Stomach smooth muscle (tissue), 2 donors: Measurements from ENCODE around the gene PTPRK.

ENCODE experiments used
- H3K27ac ChIP-seq: one replicate; pipeline ENCODE4 v1.7.0; 2013; ENCODE audit warnings: mild to moderate bottlenecking, low read length, inconsistent platforms
- H3K27me3 ChIP-seq, 2 donors: one replicate each; pipeline ENCODE4 v1.7.0; 2013; ENCODE audit warnings: low read length in 2 of 2; ENCODE audit not compliant: insufficient read depth in 2 of 2, control insufficient read depth in 1 of 2
- H3K36me3 ChIP-seq, 2 donors: one replicate each; pipeline ENCODE4 v1.7.0; 2013; ENCODE audit warnings: low read length in 2 of 2; ENCODE audit not compliant: control insufficient read depth in 2 of 2, insufficient read depth in 2 of 2
- H3K4me1 ChIP-seq: one replicate; pipeline ENCODE4 v1.7.0; 2013; ENCODE audit warnings: low read length; ENCODE audit not compliant: control insufficient read depth, insufficient read depth
- H3K4me3 ChIP-seq, 2 donors: one replicate each; pipeline ENCODE4 v1.7.0; 2013; ENCODE audit warnings: low read length in 2 of 2
- H3K9ac ChIP-seq, 2 donors: one replicate each; pipeline ENCODE4 v1.7.0; 2013; ENCODE audit warnings: low read length in 2 of 2, mild to moderate bottlenecking in 1 of 2
- H3K9me3 ChIP-seq, 2 donors: one replicate each; pipeline ENCODE4 v1.7.0; 2013; ENCODE audit warnings: low read length in 2 of 2; ENCODE audit not compliant: control insufficient read depth in 2 of 2
- donor health status: healthy.
- donor health status: Pancreatic carcinoma.

PTPRK gene

DNA sequence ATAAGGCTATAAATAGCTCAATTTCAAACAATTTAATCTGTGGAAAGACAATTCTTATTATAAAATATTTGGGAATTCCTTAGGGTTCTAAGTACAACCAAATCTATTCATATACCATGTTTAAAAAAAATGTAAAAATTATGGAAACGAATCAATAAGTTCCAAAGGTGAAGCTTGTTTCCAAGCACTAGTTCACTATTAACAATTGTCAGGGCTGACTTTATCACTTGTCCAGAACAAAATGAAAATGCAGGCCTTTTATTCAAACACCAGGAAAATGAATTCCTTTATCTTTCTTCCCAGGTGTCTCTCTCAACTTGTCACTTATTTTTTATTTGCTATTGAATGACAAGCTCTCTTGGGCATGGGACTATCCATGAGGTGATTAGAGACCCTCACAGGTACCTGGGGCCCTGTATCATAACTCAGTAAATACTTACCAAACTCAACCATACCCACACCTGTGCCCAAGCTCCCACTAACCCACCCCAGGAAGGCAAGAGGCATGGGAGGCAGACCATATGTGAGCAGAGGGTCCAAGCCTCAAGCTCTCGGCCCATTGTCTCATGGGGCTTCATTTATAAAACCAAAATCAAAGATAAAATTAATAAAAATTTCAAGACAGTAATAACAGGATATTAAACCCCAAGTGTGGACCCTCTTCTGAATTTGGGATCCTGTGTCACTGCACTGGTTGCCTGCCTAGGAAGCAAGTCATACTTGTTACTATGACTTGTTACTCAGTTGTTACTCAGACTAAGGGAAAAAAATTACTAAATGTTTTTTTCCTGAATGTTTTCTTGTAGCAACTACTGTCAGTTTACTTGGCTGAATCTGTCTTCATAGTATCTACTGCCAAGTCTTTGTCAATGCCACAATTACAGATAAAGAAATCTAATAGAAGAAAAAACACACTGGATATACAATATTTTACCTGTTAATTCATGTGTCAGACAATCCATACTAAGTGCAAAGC is 54.7 kb downstream of the PTPRK start:
- Histone ChIP-seq H3K27ac (no peak overlapping the region), H3K9ac (no peak overlapping the region), H3K36me3 (no peaks in the 10 kb centered on the region), H3K9me3 (no peaks in the 10 kb centered on the region), H3K4me1 (no peaks in the 10 kb centered on the region), H3K4me3 (no peak overlapping the region), H3K27me3 (no peaks in the 10 kb centered on the region)

DNA sequence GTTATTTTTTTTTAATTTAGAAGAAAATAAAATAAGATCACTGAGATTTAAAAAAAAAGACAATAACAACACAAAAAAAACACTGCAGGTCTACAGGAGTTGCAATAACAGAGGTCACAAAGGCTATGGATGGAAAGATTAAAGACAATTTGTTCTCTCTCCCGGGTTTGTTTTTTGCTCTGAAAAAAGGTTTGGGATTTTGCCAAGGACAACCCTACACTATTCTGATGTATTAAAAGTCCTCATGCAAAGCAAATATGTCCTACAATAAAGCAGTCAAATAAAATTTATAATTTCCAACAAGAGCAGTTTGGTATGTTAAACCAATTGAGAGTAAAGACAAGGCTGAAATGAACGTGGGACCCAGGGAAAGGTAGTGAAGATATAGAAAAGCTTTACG is 55.6 kb downstream of the PTPRK start:
- Histone ChIP-seq H3K27me3 (no peaks in the 10 kb centered on the region), H3K9ac (no peak overlapping the region), H3K4me1 (no peaks in the 10 kb centered on the region), H3K4me3 (no peak overlapping the region), H3K36me3 (no peaks in the 10 kb centered on the region), H3K9me3 (no peaks in the 10 kb centered on the region), H3K27ac (no peak overlapping the region)

DNA sequence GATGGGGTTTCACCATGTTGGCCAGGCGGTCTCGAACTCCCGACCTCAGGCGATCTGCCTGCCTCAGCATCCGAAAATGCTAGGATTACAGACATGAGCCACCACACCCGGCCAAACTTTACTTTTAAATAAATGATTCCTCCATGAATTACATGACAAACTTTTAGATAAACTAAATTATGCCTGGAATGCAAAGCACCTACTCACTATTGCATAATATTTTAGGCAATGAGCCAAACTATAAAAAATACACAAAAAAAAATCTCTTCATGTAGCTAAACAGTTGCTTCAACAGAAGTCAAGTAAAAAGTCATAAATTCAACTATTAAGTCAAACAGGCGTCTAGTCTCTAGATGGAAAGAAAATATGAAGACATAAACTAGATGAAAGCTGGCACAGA is 56.5 kb downstream of the PTPRK start:
- H3K9me3 ChIP-seq = no peaks in the 10 kb centered on the region
- no peaks in the 10 kb centered on the region for H3K4me1 ChIP-seq
- H3K27ac ChIP-seq = no peak overlapping the region
- no peaks in the 10 kb centered on the region for H3K27me3 ChIP-seq
- no peaks in the 10 kb centered on the region for H3K36me3 ChIP-seq
- no peak overlapping the region for H3K9ac ChIP-seq
- H3K4me3 ChIP-seq = no peak overlapping the region

DNA sequence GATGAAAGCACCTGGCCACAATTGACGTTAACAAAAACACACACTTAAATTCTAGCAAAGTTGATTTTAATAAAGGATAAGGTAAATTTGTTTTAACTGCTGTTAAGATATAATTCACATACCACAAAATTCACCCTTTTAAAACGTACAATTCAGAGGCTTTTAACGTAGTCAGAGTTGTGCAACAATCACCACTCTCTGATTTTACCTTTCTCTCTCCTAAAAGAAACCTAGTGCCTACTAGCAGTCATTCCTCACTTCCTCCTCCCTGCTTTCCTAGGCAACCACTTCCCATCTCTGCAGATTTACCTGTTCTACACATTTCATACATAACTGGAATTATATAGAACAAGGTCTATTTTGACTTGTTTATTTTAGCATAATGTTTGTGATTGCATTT is 58.9 kb downstream of the PTPRK start:
- no peak overlapping the region for H3K4me3 ChIP-seq
- H3K9me3 ChIP-seq = no peaks in the 10 kb centered on the region
- no peaks in the 10 kb centered on the region for H3K4me1 ChIP-seq
- no peaks in the 10 kb centered on the region for H3K36me3 ChIP-seq
- no peak overlapping the region for H3K27ac ChIP-seq
- no peak overlapping the region for H3K9ac ChIP-seq
- no peaks in the 10 kb centered on the region for H3K27me3 ChIP-seq

DNA sequence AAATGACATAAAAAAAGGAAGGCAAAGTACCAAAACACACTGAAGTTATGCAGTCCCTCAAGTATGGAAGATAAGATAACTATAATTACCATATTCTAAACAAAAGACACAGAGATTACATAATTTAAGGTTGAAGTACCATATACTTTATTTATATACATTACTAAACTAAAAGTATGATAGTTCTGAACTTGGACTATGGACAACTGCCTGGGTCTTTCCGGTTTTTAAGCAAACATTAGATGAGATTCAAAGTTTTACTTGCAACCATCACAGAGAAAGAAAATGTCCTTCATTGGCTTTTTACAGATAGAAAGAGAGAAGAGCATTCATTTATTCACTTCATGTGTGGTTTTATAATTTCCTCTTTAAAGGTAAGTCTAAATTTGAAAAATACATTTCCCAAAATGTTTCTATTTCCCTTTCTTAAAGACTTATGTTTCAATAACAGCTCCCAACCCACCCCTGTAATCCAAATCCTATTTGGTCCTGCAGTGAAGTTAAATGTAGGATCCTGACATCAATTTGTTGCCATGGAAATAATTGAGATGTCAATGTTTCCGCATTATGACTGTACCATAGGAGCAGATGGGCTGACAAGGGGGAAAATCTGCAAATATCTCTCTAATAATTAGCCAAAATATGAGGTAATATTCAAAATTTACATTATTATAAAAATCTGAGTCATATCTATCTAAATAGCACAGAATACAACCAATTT is 63.7 kb downstream of the PTPRK start:
- H3K36me3 ChIP-seq = no peaks in the 10 kb centered on the region
- no peak overlapping the region for H3K27ac ChIP-seq
- no peaks in the 10 kb centered on the region for H3K4me1 ChIP-seq
- H3K27me3 ChIP-seq = no peaks in the 10 kb centered on the region
- no peaks in the 10 kb centered on the region for H3K9me3 ChIP-seq
- no peak overlapping the region for H3K9ac ChIP-seq
- H3K4me3 ChIP-seq = no peak overlapping the region

DNA sequence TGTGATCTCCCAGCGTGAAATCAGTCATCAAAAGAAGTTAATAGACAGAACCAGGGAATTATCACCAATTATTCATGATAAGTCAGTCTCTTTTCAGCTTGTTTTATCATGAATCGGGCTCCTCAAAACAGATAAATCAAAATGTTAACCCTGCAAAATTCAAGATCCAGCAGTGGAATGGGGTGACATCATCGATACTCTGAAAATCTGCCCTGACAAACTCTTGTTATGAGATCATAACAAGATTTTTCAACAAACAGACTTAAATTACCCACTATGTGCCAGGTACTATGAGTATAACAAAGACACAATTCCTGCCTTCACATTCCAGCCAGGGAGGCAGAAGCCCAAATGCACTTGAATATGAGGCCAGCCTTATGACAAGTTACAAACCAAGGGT is 64.4 kb downstream of the PTPRK start:
- Histone ChIP-seq H3K4me1 (no peaks in the 10 kb centered on the region), H3K27me3 (no peaks in the 10 kb centered on the region), H3K9me3 (no peaks in the 10 kb centered on the region), H3K27ac (no peak overlapping the region), H3K36me3 (no peaks in the 10 kb centered on the region), H3K4me3 (no peak overlapping the region), H3K9ac (no peak overlapping the region)

DNA sequence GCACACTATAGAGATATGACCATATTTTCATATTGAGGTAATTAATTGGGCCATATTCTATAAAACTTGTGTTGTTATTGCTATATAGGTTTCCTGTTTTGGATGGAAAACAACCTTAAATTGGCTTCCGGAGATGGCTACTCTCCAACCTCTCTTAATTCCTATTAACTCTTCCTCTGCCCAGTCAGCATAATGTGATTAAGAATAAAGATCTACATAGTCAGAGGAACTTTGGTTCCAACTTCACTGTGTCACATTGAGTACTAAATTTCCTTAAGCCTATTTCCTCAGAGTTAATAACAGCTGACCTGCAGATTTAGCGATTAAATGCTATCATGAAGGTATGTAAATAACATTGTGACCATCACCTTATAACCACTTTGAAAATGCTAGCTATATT is 67.7 kb downstream of the PTPRK start:
- no peak overlapping the region for H3K27ac ChIP-seq
- H3K36me3 ChIP-seq = no peaks in the 10 kb centered on the region
- no peak overlapping the region for H3K9ac ChIP-seq
- H3K4me3 ChIP-seq = no peak overlapping the region
- no peaks in the 10 kb centered on the region for H3K27me3 ChIP-seq
- H3K9me3 ChIP-seq = no peaks in the 10 kb centered on the region
- H3K4me1 ChIP-seq = no peaks in the 10 kb centered on the region

DNA sequence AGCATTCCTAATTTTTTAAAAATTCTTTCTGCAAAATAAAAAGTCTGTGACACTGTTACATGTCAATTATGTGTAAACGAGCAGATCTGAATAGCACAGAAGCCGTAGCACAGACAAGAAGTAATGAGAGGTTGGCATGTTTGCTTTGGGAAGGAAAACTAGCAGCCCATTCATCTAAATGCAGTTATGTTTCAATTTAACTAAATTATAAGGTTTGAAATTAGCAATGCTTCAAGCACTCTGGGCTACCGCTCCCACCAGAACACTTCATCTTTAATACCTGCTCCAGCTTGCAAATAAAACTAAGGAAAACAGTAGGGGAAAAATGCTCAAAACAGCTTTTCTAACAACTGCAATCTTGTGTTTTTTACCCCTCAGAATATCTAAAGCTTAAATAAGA is 73.9 kb downstream of the PTPRK start:
- Histone ChIP-seq H3K36me3 (no peaks in the 10 kb centered on the region), H3K4me3 (no peak overlapping the region), H3K4me1 (no peaks in the 10 kb centered on the region), H3K9me3 (no peaks in the 10 kb centered on the region), H3K27ac (no peak overlapping the region), H3K9ac (no peak overlapping the region), H3K27me3 (no peaks in the 10 kb centered on the region)

DNA sequence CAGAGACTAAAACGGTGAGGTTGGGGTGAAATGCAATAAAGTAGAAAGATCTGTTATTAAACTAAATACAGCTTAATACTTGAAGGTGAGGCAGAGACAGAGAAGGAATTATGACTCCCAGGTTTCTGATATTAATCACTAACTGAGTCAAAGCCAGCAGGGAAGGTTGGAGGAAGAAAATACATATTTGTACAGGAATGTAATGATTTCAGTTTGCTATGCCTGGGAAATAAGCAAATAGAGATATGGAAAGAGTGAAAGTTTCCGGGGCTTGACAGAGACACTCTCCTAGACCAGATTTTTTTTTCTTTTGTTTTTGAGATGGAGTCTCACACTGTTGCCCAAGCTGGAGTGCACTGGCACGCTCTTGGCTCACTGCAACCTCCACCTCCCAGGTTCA is 76.8 kb downstream of the PTPRK start:
- peaks cover 2% of the 10 kb centered on the region for H3K4me1 ChIP-seq
- H3K27me3 ChIP-seq = no peaks in the 10 kb centered on the region
- H3K36me3 ChIP-seq = no peaks in the 10 kb centered on the region
- H3K9me3 ChIP-seq = no peaks in the 10 kb centered on the region
- no peak overlapping the region for H3K4me3 ChIP-seq
- H3K9ac ChIP-seq = no peak overlapping the region
- no peak overlapping the region for H3K27ac ChIP-seq

DNA sequence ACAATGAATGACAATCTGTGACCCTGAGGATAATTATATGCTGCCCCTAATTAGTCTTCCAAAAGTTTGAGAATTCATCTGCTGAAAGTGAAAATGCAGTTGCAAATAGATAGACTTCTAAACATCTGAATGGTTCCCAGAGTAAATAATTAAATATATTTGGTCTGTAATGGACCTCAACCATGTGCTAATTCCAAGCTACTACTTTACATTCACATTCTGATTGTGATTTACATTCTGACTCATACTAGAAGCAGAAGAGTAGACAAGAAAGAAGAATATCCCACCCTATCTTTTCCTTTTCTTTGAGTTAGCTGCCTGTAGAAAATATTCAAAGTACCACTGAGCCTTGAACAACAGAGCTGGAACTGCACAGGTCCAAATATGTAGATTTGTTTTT is 80.8 kb downstream of the PTPRK start:
- Histone ChIP-seq H3K4me3 (no peak overlapping the region), H3K4me1 (peaks cover 6% of the 10 kb centered on the region), H3K27ac (no peak overlapping the region), H3K9ac (no peak overlapping the region), H3K27me3 (no peaks in the 10 kb centered on the region), H3K36me3 (no peaks in the 10 kb centered on the region), H3K9me3 (no peaks in the 10 kb centered on the region)

DNA sequence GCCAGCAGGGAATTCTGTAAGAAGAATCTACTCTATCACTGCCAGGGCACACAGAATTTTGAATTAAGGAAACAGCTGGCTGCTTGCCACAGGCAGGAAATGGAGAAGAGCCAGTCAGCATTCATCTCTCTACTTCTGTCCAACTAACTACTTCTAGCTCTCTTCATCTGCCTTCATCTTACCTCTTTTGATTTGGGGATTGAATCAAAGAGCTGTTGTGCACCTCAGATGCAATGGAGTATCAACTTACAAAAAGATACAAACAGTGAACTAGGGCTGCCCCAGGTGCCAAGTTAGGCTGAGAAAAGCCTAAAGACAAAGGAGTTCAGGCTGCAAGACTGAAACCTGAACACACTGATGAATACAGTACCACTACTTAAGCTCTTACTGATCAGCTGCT is 82.0 kb downstream of the PTPRK start:
- Histone ChIP-seq H3K9me3 (no peaks in the 10 kb centered on the region), H3K4me1 (peaks cover 6% of the 10 kb centered on the region), H3K36me3 (no peaks in the 10 kb centered on the region), H3K27ac (no peak overlapping the region), H3K27me3 (no peaks in the 10 kb centered on the region), H3K4me3 (no peak overlapping the region), H3K9ac (no peak overlapping the region)
